Parathyroid adenoma (tissue), 2 donors: ENCODE data around the gene CACNA1C.

Source experiments
- H2AFZ ChIP-seq: fragments of 300-600 bp; sonication (generic); one replicate; pipeline ENCODE4 v1.7.0; 2017; ENCODE audit warnings: antibody characterized with exemption, mild to moderate bottlenecking
- H3K27ac ChIP-seq: fragments of 300-600 bp; sonication (generic); one replicate; pipeline ENCODE4 v1.7.0; 2017
- H3K27me3 ChIP-seq: fragments of 300-600 bp; sonication (generic); one replicate; pipeline ENCODE4 v1.7.0; 2017; ENCODE audit warnings: low read length; ENCODE audit not compliant: control insufficient read depth, insufficient read depth
- H3K36me3 ChIP-seq: fragments of 300-600 bp; sonication (generic); one replicate; pipeline ENCODE4 v1.7.0; 2017; ENCODE audit warnings: low read length; ENCODE audit not compliant: control insufficient read depth, insufficient read depth
- H3K4me1 ChIP-seq: fragments of 300-600 bp; sonication (generic); one replicate; pipeline ENCODE4 v1.7.0; 2017; ENCODE audit warnings: control low read depth
- H3K4me2 ChIP-seq: fragments of 300-600 bp; sonication (generic); one replicate; pipeline ENCODE4 v1.7.0; 2017; ENCODE audit warnings: low read length
- H3K4me3 ChIP-seq: fragments of 300-600 bp; sonication (generic); one replicate; pipeline ENCODE4 v1.7.0; 2017; ENCODE audit warnings: low read depth, low read length
- H3K79me2 ChIP-seq: fragments of 300-600 bp; sonication (generic); one replicate; pipeline ENCODE4 v1.7.0; 2017; ENCODE audit warnings: control low read depth
- H3K9ac ChIP-seq: fragments of 300-600 bp; sonication (generic); one replicate; pipeline ENCODE4 v1.7.0; 2017; ENCODE audit warnings: mild to moderate bottlenecking
- H3K9me3 ChIP-seq: fragments of 300-600 bp; sonication (generic); one replicate; pipeline ENCODE4 v1.7.0; 2017; ENCODE audit warnings: low read length; ENCODE audit not compliant: control insufficient read depth
- TF ChIP-seq, protein P1 (sequence below): fragments of 300-600 bp; sonication (generic); IDR thresholded peaks from one replicate; pipeline ENCODE4 v1.7.0; 2017; ENCODE audit warnings: antibody characterized with exemption, mild to moderate bottlenecking
- donor health status: primary hyperparathyroidism.

Gene CACNA1C

DNA sequence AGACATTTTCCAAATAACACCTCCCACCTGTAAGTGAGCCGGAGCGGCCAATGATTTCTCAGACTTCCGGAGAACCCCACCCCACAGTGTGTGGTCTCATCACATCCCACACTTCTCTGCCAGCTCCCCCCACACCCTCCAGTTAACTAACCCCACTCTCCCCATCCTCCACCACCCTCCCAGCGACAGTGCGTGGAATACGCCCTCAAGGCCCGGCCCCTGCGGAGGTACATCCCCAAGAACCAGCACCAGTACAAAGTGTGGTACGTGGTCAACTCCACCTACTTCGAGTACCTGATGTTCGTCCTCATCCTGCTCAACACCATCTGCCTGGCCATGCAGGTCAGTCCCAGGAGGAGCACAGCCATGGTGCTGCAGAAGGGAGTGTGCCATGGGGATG, 557.6 kb downstream of the CACNA1C start:
- no peaks in the 10 kb centered on the region for H3K4me1 ChIP-seq
- no peaks in the 10 kb centered on the region for H3K9me3 ChIP-seq
- TF ChIP-seq, protein P1, sequence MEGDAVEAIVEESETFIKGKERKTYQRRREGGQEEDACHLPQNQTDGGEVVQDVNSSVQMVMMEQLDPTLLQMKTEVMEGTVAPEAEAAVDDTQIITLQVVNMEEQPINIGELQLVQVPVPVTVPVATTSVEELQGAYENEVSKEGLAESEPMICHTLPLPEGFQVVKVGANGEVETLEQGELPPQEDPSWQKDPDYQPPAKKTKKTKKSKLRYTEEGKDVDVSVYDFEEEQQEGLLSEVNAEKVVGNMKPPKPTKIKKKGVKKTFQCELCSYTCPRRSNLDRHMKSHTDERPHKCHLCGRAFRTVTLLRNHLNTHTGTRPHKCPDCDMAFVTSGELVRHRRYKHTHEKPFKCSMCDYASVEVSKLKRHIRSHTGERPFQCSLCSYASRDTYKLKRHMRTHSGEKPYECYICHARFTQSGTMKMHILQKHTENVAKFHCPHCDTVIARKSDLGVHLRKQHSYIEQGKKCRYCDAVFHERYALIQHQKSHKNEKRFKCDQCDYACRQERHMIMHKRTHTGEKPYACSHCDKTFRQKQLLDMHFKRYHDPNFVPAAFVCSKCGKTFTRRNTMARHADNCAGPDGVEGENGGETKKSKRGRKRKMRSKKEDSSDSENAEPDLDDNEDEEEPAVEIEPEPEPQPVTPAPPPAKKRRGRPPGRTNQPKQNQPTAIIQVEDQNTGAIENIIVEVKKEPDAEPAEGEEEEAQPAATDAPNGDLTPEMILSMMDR: no peak
- no peak overlapping the region for H3K4me3 ChIP-seq
- no peaks in the 10 kb centered on the region for H3K27me3 ChIP-seq
- H3K27ac ChIP-seq: no peak overlapping the region
- no peaks in the 10 kb centered on the region for H3K36me3 ChIP-seq
- no peak overlapping the region for H3K9ac ChIP-seq
- no peak overlapping the region for H2AFZ ChIP-seq
- no peaks in the 10 kb centered on the region for H3K79me2 ChIP-seq
- no peak overlapping the region for H3K4me2 ChIP-seq

DNA sequence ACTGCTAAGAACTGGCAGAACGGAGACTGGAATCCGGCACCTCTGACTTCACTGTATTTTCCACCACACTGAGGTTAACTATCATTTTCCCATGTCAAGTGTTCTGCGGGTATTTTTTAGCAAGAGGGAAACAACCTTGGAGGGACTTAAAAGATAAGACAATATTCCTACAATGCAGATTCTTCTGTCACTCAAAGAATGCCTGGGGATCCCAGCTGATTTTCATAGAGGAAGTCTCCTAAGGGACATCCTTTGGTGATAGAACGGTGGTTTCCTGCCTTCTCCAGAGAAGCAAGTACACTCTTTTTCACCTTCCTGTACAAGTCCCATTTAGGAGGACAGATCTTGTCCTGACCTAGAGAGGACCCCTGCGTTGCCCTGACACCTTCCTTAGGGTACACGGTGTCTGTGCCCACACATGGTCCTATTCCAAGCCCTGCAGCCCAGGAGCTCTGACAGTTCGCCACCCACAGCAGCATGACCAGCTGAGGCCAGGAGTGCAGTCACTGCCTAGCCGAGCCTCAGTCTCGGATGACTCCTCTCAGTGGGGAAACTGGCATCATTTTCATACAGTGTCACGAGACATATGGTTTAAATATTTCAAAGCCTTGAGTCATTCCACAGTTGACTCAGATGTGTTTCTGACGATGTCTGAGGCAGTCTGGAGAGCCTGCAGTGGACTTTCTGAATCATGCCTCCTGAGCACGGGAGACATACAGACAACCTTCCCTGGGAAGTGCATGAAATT, 560.7 kb downstream of the CACNA1C start:
- Histone ChIP-seq H3K4me3 (no peak overlapping the region), H3K79me2 (no peaks in the 10 kb centered on the region), H3K36me3 (no peaks in the 10 kb centered on the region), H3K9ac (no peak overlapping the region), H3K4me1 (no peaks in the 10 kb centered on the region), H3K27me3 (no peaks in the 10 kb centered on the region), H2AFZ (no peak overlapping the region), H3K4me2 (no peak overlapping the region), H3K9me3 (no peaks in the 10 kb centered on the region), H3K27ac (no peak overlapping the region)
- TF ChIP-seq, protein P1: no peak

DNA sequence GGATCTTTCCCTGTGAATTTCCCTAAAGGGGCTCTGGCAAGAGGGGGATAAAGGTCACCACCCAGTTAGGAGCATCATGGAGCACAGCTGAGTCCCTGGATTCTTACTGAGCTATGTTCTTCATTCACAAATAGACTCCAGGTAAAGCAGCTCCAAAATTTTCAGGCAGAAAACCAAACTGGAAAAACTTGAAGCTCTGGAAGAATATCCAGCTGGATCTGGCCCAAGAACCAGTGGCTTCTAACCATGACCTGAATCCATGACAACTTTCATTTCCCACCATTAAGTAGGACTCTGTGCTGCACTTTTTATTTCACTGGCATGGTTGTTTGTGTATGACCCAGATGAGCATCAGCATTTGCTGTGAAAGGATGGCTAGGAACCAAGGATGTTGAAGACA, 561.6 kb downstream of the CACNA1C start:
- no peak overlapping the region for H3K4me3 ChIP-seq
- no peak overlapping the region for H3K9ac ChIP-seq
- H3K27me3 ChIP-seq: no peaks in the 10 kb centered on the region
- H3K36me3 ChIP-seq: no peaks in the 10 kb centered on the region
- no peaks in the 10 kb centered on the region for H3K9me3 ChIP-seq
- H3K27ac ChIP-seq: no peak overlapping the region
- H3K4me2 ChIP-seq: no peak overlapping the region
- no peaks in the 10 kb centered on the region for H3K79me2 ChIP-seq
- H3K4me1 ChIP-seq: no peaks in the 10 kb centered on the region
- no peak overlapping the region for H2AFZ ChIP-seq
- TF ChIP-seq, protein P1: no peak

DNA sequence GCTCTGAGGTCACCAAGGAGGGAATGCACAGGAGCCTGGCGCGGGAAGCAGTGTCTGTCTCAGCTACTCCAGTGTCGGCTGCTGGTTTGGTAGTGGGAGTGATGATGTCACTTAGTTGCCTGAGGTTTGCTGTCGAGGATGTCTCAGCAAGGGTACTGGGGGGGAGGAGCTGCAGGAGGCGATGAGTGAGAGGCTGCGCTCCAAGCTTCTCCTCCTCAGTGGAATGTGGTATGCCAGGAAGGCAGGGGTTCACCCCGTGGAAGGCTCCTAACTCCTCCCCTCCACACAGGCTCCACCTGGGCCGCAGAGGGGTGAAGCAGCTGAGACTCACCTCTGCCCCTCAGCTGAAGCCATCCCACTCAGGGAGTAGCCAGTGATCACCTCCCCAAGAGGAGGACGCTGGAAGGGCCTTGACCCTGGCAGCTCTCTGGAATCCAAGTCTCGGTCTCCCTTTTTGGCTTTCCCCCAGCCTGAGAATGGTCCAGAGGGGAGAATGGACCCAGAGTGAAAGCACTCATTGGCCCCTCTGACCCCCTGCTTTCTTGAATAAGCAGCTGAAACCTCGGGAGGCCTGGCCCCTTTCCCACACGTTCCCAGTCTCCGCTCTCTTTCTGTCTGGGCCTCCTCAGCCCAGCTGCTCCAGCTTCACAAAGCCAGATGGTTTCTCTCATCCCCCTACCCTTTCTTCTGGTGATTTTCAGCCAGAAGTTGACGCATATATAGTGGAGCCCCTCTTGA, 563.0 kb downstream of the CACNA1C start:
- H3K4me2 ChIP-seq: no peak overlapping the region
- TF ChIP-seq, protein P1: no peak
- H3K9me3 ChIP-seq: no peaks in the 10 kb centered on the region
- no peaks in the 10 kb centered on the region for H3K36me3 ChIP-seq
- H3K79me2 ChIP-seq: no peaks in the 10 kb centered on the region
- no peaks in the 10 kb centered on the region for H3K4me1 ChIP-seq
- H2AFZ ChIP-seq: no peak overlapping the region
- H3K27ac ChIP-seq: no peak overlapping the region
- no peak overlapping the region for H3K9ac ChIP-seq
- no peaks in the 10 kb centered on the region for H3K27me3 ChIP-seq
- H3K4me3 ChIP-seq: no peak overlapping the region
